Tibial nerve (tissue), 3 donors: ENCODE measurements around the gene SLC25A48.

ENCODE experiments used
- CTCF ChIP-seq, 5 experiments: fragments of 200-600 bp in 3 of 5; fragments of 450-650 bp in 2 of 5; sonication (generic) in 3 of 5; IDR thresholded peaks; one replicate each; pipeline ENCODE4 v1.5.1; 2016 to 2019; ENCODE audit warnings: antibody characterized with exemption in 5 of 5, mild to moderate bottlenecking in 3 of 5, moderate library complexity in 2 of 5
- POLR2A ChIP-seq, 2 donors: fragments of 450-650 bp; IDR thresholded peaks; one replicate each; pipeline ENCODE4 v1.6.1; 2017; ENCODE audit warnings: antibody characterized with exemption in 2 of 2, mild to moderate bottlenecking in 2 of 2, moderate library complexity in 2 of 2

- no peak for TF ChIP-seq CTCF (IDR thresholded peaks at IDR 0.05)
- TF ChIP-seq POLR2A (IDR thresholded peaks at IDR 0.05), result no peak
Observed at GRCh38 chr5:135891791-135892190, 57.3 kb downstream of the SLC25A48 start.
